GM21529 (cell line): ENCODE results near the gene RORB.
"Not testable (repeated sequence)": the region's sequence is repeated elsewhere in the genome, so short reads cannot be mapped to it uniquely, and the experiment has no call there.

Experiments used
- ATAC-seq: cut with Tn5 transposase; IDR thresholded peaks from one replicate; pipeline ENCODE4 v1.9.1; 2021; ENCODE audit not compliant: unreplicated experiment

Gene RORB

DNA sequence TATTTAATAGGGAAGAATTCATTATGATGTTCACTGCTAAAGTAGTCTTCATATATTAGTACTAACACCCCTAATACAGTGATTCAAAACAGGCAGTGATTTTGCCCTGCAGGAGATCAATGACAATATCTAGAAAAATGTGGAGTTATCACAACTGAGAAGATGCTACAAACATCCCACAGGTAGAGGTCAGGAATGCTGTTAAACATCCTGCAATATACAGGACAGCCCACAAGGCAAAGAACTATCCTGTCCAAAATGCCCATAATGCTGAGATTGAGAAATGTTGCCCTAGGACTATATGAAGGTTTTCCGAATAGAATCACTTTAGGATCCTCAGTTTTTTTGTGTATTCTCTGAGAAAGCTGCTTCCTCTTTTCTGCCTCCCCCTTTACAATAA, 15.3 kb downstream of the RORB start:
- no peak for ATAC-seq

DNA sequence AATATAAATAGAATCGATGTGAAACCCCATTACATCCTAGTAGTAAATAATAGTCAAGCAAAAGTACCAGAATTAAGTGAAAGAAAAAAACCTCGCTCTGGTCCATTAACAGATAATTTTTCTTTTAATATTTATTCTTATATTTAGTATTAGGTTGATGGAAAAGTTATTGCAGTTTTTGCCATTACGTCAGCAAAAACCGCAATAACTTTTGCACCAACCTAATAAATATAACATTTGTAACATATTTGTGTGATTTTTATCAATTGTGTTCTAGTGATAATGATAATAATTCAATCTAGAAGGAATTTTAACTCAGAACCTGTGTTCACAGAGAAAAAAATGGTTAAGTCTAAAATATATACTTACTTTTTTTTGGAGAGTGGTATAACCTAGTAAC, 16.1 kb downstream of the RORB start:
- ATAC-seq = no peak

DNA sequence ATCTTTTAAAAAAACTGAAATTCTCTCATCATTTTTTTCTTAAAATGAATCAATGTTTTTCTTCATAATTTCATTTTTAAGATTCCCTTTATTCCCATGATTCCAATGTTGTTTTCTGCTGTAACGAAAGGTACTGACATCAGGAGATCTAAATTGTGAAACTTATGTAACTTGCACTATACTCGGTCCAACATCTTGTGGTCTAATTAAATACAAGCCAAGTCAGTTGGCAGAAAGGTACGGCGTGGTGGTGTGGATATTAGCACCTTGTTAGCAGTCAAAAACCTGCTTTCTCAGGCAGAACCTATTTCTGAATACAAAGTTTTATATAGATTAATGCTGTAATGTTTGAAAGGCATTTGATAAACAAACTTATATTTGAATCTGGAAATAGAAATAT, 20.1 kb downstream of the RORB start:
- no peak for ATAC-seq

DNA sequence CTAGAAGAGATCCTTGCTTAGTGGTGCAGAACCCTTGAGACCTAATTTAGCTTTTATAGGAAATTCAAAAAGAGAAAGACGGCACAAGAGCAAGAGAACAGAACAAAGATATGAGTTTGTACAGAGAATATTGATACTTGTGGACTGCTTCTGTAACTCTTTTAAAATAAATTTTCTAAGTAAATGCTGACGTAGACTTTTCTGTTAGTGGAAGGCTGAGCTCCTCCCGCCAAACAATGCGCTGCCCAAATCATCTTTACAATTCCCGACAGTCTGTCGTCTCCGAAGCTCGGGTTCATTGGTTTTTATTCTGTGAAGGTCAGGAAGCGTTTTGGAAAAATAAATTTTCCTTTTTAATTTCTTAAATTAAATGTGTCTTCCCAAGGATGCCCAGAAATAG, 22.3 kb downstream of the RORB start:
- no peak for ATAC-seq

DNA sequence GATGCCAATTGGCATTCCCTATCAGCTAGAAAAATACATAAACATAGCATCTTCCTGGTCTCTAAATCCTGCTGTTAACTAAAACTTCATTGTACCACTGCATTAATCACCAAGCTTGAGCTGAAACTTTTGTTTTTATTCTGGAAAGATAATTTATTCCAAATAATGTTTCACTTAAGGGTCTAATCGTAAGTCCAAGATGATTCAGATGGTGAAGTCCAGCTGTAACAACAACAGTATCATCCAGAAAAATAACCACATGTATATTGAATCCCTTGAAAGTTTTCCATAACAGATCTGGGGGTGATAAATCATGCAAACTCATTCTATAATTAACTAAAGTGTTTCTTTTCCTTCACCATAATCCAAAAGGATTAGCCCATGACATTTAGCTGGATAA, 23.9 kb downstream of the RORB start:
- ATAC-seq = no peak

DNA sequence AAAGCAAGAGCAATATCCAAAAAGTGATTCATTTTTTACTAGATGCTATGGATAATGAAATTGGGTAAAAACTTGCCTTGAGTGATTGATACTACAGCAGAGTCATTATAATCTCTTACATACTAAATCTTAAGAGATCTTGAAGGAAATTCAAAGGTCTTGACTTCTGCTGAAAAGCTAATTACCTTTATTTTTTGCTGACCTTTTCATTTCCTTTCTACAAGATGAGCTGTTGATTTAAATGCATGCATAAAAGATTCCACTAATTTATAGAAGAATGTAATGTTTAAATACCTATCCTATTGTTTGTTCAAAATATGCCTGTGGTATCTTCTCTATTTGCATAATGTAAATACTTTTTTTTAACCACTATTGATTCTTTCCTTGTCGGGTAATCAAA, 27.2 kb downstream of the RORB start:
- ATAC-seq = no peak

DNA sequence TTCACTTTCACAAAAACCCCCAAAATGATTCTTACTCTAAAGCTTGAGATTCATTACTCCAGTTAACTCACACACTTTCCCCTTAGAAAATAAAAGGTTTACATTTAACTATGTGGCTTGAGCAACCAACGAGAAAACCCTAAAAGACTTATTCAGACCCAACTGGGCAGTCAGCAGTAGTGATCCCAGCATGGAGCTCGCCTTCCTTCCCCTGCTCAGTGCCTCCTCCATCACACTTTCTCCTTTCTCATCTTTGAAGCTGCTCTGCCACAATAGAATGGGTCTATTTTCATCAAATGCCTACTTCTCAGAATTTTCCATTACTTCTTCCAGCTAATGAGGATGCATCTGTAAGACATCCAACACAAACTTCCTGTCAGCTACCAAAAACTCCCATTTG, 29.1 kb downstream of the RORB start:
- no peak for ATAC-seq

DNA sequence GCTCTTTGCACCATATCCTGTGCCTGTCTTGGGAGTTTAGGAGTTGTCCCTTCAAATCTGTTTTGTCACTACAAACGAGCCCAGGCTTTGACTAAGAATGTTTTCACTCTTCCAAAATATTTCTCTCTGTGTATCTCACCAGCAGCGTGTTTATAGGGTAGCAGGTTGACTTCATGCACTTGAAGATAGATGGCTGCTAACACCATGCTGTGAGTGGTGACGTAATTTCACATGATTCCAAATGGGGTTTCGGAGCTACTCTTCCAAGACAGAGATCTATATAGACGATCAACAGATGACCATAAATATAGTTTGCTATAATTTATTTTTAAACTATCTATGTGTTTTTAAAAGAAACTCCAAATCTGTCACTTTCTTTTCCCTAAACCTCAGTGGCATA, 30.6 kb downstream of the RORB start:
- ATAC-seq = no peak

DNA sequence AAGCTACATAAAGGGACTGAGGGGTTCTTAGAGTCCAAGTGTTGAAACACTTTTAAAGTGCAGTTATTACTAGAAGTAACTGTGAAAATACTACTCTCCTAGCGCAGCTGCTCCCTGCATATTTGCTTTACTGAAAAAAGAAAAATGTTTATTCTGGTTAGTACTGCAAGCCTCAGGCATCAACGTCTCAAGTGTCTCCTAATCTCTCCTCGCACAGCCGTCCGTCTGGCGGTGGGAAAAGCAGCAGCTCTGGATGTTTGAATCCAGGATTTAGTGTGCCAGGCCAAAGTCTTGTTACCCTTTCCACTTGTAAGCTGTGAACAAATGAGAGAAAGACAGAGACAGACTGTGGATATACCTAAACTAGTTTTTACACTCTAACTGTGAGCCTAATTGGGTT, 31.1 kb downstream of the RORB start:
- no peak for ATAC-seq

DNA sequence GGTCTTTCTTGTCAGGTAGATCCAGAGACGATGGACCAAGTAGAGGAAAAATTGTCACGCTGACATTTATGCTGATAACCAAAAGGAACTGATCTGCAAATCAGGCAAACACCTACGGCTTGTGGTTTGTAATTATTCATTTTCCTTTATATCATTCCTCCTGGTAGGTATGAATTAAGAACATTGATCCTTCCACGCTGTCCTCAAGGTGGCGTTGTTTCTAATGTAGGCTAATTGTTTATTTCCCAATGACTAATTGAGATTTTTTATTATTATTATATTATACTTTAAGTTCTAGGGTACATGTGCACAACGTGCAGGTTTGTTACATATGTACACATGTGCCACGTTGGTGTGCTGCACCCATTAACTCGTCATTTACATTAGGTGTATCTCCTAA, 33.3 kb downstream of the RORB start:
- ATAC-seq = not testable (repeated sequence)

DNA sequence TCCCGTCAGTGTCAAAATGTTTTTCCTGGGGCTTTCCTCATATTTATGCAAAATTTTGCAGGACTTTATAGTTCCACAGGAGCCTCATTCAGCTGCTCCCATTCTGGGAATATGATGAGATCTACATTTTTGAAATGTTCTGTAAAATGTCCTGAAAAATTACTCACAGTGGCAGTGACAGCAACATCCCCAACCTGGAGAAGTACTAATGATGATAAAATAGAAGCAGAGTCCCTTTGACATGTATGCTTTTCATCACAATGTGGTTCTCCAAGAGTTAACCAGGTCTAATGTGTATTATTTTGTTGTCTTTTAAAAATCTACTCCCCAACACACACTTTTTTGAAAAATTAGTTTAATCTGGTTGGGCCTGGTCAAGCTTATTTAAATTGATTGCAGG, 36.1 kb downstream of the RORB start:
- ATAC-seq = no peak

DNA sequence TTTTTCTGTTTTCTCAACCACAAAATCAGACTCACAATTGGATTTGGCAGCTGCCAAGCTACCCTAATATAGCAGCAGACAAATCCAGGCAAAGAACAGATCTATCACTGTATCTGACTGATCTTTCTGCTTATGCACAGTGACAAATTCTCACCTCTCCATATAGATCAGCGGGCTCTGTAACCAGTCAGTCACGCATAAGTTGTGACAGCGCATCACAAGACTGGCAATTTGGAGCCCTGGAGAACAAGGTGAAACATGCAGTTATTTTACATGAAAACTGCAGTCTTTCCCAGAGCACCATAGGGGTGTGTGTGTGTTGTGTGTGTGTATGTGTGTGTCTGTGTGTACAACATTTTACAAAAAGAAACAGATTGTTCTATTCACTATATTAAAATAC, 37.7 kb downstream of the RORB start:
- no peak for ATAC-seq

DNA sequence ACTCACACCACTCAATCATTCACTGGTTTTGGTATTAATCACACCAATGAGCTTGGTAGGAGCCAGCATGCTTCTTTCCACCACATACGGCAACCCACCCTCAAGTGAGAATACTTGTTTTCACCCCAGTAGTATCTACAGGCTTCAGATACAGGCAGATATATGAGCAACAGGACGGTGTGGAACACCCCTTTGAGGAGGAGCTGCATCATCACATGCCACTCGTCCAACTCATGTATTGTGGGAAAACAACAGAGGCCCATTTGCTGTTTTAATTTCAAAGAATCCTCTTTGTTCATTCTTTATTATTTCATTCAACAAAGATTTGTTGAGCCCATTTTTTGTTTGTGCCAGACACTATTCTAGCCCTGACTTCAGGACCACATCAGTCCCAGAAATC, 46.0 kb downstream of the RORB start:
- ATAC-seq = no peak

DNA sequence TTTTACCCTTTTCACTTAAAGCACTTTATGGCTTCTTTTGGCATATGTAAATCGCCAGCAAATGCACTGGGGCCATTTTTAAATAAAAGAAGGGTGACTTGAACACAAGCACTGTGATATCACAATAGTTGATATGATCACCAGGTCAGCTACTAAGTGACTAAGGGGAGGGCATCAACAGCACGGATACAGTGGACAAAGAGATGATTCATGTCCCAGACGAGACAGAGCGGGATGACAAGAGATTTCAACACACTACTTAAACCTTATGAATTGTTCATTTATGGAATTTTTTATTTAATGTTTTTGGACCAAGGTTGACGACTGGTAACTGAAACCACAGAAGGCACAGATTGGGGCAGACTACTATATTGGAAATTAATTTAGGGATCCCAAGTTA, 54.1 kb downstream of the RORB start:
- ATAC-seq = no peak

DNA sequence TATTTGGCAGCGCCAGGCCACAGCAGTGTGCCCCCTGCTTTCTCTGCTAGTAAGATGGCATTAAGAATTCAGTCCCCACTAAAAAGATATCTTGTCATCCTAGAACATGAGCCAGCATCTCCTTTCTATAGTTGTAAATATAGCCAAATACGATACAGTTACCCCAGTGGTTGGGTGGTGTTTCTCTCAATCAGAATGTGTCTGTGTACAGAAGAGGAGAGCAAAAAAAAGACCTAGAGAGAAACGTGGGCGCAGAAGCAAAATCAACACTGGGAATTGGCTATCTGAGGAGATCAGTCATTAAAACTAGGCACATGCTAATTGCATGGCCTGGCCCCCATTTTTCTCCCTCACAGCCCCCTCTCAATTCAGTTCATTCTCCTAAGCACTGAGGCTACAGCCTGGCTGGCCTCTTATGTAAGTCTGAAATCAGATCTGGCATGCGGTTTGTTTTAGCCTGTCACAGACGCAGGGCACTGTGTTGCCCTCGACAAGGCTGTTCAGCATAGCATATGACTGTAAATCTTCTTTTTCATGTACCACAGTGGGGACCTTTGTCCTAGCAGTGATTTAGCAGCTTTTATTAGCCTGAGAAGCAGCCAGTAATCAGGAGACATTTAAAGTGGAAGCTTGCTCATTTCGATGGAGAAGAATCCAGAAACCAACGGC, 57.8 kb downstream of the RORB start:
- ATAC-seq = no peak

DNA sequence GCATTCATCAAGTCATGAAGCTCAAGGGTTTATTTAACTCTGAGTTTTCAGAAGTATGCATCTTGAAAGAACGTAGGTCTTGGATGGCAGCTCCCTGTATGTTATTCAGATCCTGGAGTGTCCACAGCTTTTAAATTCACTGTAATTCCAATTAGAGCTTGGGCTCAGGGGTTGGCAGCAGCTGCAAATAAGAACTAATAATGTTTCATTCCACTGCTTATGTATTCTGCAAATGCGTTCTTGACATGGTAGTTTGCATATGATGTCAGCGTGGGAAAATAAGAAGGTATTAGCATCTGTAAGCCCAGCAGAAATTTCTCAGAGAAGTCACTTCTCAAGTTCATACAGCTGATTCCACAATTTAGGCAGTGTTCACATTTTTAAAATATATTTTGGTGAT, 58.4 kb downstream of the RORB start:
- ATAC-seq = no peak

DNA sequence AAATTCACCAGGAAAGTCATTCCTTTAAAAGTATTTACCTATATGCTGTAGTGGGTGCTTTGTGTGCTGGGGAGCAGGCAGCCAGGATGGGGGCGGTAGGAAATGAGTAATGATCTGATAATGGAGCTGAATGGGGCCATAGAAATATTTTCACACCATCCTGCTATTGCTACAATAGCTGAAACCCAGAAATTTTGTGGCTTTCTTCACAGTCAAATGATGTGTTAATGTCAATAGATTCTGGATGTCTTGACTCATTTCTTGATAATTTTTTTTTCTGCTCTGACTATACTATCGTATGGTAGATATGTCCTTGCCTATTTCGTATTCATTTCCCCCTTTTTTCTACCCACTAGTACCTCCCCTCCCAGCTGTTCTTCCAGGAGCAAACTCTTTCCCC, 59.5 kb downstream of the RORB start:
- ATAC-seq = peak; percentile 78

DNA sequence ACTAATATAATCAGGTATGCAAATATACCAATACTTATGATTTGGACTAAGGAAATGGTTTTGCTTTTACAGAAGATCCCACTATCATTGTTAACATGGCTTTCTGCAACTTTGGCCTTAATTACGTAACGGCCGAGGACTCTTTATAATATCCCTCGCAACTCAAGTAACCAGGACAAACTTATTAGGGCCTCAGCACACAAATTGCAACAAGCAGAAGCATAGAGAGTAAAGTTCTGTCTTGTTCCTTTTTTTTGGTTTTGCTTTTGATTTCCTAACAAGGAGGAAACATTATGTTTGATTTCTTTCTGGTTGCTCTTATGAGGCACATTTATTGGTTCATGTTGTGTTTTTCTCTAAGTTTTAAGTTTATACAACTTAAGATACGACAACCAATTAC, 60.4 kb downstream of the RORB start:
- no peak for ATAC-seq

DNA sequence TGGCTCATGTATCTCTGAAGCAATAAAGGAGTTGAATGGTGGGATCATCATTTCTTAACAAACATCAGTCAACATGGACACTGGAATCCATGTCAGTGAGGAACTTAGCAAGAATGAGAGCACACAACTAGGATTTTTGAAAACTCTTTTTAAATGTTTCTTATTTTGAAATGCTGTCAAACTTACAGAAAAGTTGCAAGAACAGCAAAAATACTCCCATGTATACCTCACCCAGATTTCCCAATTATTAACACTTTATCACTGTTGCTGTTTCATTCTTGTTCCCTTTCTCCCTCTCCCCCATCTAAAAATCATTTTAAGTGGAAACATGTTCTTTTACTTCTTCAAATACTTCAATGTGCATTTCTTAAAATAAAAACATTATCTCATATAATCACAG, 65.5 kb downstream of the RORB start:
- no peak for ATAC-seq

DNA sequence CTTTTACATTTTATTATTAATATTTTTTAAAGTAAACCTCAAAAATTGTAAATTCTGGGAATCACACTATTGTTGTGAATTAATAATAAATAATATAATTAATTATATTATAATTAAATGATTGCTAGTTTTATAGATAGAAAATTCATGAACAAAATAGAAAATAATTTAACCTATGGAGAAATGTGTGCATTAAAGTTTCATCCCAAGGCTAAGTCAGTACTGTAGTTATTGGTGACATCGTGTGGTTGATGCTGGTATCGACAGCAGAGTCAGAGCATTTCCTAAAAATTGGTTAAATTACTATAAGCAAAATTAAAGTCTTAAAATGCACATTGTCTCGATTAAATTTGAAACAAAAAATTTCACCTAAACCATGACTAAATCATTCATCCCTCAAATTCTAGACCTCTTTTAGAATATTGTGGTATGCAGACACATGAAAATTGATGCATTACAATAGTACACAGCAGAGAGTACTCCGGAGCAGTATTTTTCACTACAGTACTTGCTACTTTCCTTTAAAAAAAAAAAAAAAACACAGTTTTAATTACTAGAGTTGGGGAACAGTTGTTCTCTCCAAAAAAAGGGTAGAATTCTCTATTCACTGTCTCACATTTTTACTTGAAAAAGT, 73.9 kb downstream of the RORB start:
- peak; percentile 68 for ATAC-seq

DNA sequence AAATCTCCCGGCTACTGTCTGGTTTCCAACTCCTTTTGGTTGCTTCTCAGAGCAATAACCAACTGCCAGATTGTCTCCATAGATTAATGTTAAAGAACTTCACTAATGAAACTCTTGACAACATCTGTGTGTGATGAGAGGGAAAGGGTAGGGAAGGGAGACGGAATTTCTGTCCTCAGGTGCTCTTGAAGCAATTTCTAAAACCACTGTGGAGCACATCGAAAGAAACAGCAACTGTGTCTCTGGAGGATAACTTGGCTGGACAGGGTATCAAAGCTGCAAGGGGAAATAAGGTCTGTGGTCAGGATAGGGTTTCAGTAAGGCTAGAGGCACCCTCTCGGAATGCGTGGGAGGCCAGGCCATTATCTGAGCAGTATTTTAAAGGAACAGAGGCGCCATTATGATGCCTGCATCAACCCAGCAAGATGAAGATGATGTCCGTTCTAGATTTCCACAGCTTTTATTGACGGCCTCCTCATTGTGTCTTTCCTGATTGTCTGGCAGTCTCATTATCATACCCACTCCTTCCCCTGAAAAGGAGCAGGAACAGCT, 76.6 kb downstream of the RORB start:
- peak; percentile 69 for ATAC-seq

DNA sequence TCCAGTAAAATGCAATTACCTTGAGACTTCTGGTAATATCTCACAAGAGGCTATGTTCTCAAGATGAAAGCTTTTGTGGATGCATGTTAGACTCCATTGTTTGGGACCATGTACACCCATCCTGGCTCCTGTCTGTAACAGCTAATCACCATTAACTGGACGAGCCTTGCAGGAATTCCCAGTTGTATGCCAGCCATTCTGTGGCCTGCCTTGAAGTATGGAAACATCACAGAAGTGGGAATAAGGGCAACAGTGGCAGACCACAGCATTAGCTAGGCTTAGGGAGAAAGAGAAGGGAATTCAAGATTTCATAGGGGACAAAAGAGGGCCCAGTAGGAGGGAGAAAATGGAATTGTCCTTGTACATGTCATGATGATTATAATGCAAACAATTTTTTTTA, 79.0 kb downstream of the RORB start:
- ATAC-seq = no peak

DNA sequence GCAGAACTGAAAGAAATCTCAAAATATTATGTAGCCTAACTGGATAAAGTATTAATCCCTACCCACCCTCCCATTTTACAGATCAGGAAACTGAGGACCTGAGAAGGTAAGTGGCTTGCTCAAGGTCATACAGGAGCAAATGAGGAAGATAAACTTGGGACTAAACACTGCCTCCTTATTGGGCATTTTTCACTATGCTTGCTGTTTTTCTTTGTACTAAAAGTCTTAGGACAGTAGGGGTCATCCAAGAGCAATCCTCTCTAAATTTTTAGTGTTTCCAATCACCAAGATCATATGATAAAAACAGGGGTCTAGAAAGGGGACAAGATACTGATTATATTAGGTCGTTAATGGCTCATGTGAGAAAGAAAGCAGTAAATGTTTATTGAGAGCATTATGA, 80.8 kb downstream of the RORB start:
- ATAC-seq = no peak
